HFFc6 (cell line): ENCODE measurements around the gene MYG1. TPM values are rescaled to one million over a fixed set of nuclear protein-coding genes. Genes with fewer than 3 reads are reported as not detected.
A peak's percentile ranks its signal among the peaks of the same experiment; 100 is the strongest.

Experiments used
- DNase-seq: peaks from one replicate; pipeline ENCODE4 v3.0.0-alpha.2; 2018
- H3K27ac Mint-ChIP-seq: 2 replicates; pipeline ENCODE4 v1.8.0; 2020; ENCODE audit warnings: mild to moderate bottlenecking, mixed read lengths
- H3K27me3 Mint-ChIP-seq: 2 replicates; pipeline ENCODE4 v1.8.0; 2021; ENCODE audit warnings: mild to moderate bottlenecking, moderate library complexity, mixed read lengths; ENCODE audit not compliant: insufficient read depth
- H3K36me3 Mint-ChIP-seq: 2 replicates; pipeline ENCODE4 v1.8.0; 2021; ENCODE audit warnings: low read depth, mixed read lengths
- H3K4me1 Mint-ChIP-seq: 2 replicates; pipeline ENCODE4 v1.8.0; 2020; ENCODE audit warnings: low read depth, mixed read lengths
- H3K4me3 Mint-ChIP-seq: 2 replicates; pipeline ENCODE4 v1.8.0; 2020; ENCODE audit warnings: mild to moderate bottlenecking, moderate library complexity, mixed read lengths
- H3K9me3 Mint-ChIP-seq: 2 replicates; pipeline ENCODE4 v1.8.0; 2020; ENCODE audit warnings: mild to moderate bottlenecking, mixed read lengths
- total RNA-seq, 6 experiments: library from RNA; stranded (reverse); fragmentation: NEBNext Ultra II Directional; extraction: Animal tissue kit (Norgen Biotek cat#: 25700); gene quantifications; 2 replicates in 1 of 6; 3 replicates in 5 of 6; pipeline ENCODE4 v1.2.3, GENCODE V29; 2021
- TF ChIP-seq, protein P1 (sequence below): fragments of 200-600 bp; sonication (generic); IDR thresholded peaks from 2 replicates; pipeline ENCODE4 v1.5.0; 2021; ENCODE audit warnings: antibody characterized with exemption, mild to moderate bottlenecking

MYG1 gene
- total RNA-seq, 6 experiments from 2014 or later: 59.8 to 76.0 (median 68.3) TPM

DNA sequence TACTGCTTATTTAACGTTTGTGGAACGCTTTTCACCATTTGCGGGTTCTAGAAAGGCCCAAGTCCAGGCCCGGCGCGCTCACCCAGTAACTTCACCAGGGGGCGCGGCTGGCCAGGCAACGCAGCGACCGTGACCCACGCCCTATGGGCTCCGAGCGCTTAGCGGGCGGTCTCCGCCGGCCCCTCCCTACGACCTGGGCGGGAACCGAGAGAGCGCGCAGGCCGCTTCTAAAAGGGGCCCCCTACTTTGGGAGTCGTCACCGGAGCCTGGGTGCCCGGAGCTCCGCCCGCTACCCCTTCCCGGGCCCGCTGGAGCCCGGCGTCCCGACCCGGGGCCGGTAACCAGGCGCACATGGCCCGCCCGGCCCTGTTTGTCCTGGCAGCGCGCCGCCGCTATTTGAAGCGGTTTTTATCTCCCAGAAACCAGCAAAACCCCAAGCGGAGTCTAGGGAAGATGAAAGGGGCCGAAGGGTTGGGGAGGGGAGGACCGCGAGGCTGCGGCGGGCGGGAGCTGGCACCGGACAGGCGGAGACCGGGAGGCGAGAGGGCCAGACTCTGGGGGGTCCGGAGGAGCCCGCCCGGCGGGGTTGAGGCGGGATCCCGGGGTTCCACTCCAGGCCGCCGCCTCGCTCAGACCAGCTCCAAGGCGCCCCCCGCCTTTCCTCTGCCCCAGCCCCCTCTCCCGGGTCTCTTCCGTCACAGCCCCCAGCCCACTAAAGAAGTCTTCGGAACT, 25.4 kb downstream of the MYG1 start:
- H3K27me3 Mint-ChIP-seq: peaks cover 12% of the 10 kb centered on the region
- peak overlapping the region; percentile 89 for H3K4me3 Mint-ChIP-seq
- H3K27ac Mint-ChIP-seq: peak overlapping the region; percentile 97

GRCh38 chr12:53325511-53326061, 26.1 kb downstream of the MYG1 start:
- H3K9me3 Mint-ChIP-seq: no peaks in the 10 kb centered on the region
- H3K27ac Mint-ChIP-seq: no peak overlapping the region
- H3K36me3 Mint-ChIP-seq: no peaks in the 10 kb centered on the region
- peak overlapping the region; percentile 89 for H3K4me3 Mint-ChIP-seq
- TF ChIP-seq, protein P1, sequence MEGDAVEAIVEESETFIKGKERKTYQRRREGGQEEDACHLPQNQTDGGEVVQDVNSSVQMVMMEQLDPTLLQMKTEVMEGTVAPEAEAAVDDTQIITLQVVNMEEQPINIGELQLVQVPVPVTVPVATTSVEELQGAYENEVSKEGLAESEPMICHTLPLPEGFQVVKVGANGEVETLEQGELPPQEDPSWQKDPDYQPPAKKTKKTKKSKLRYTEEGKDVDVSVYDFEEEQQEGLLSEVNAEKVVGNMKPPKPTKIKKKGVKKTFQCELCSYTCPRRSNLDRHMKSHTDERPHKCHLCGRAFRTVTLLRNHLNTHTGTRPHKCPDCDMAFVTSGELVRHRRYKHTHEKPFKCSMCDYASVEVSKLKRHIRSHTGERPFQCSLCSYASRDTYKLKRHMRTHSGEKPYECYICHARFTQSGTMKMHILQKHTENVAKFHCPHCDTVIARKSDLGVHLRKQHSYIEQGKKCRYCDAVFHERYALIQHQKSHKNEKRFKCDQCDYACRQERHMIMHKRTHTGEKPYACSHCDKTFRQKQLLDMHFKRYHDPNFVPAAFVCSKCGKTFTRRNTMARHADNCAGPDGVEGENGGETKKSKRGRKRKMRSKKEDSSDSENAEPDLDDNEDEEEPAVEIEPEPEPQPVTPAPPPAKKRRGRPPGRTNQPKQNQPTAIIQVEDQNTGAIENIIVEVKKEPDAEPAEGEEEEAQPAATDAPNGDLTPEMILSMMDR: no peak; the same call in 1 of the 2 replicates
- peaks cover 34% of the 10 kb centered on the region for H3K4me1 Mint-ChIP-seq
- H3K27me3 Mint-ChIP-seq: peaks cover 12% of the 10 kb centered on the region
- DNase-seq: no peak

More for the DNA sequence above, 25.4 kb downstream of the MYG1 start:
- TF ChIP-seq, protein P1: peak; percentile 88
- Mint-ChIP-seq H3K9me3 (no peaks in the 10 kb centered on the region), H3K36me3 (no peaks in the 10 kb centered on the region), H3K4me1 (peaks cover 40% of the 10 kb centered on the region)
- DNase-seq: peak; percentile 85

DNA sequence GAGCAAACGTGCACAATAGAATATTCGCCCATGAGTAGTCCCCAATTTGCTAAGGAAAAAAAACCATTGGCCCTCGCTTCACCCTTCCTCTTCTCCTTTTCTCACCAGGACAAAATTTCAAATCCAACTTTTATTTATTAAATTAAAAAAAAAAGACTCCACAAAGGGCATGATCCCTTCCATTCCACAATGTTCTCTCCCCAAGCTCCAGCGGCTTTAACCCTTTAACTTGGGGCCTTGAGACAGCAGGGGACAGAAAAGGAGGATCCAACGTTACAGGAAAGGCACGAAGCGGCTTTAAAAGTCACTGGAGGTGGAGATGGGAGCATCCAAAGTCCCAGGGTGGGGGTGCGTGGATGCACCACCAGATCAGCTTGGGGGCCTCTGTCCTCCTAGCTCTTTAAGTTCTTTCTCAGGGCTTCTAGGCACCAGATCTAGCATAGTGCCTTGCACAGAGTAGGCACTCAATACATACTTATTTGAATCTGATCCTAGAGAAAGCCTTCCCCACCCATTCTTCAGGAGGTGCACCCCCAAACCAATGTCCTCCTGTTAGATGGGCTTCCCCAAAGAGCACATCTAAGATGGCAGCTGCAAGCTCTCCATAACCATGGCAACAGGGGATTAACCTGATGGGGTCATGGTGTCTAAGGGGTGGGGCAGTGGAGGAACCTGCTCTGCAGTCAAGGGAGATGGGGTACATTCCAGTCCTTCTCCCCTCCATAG, 27.1 kb downstream of the MYG1 start:
- Mint-ChIP-seq H3K9me3 (no peaks in the 10 kb centered on the region), H3K4me1 (peaks cover 23% of the 10 kb centered on the region), H3K27me3 (peaks cover 10% of the 10 kb centered on the region), H3K36me3 (no peaks in the 10 kb centered on the region), H3K27ac (no peak overlapping the region), H3K4me3 (peak overlapping the region; percentile 71)
- TF ChIP-seq, protein P1: no peak
- no peak for DNase-seq

- Mint-ChIP-seq H3K36me3 (no peaks in the 10 kb centered on the region), H3K9me3 (no peaks in the 10 kb centered on the region), H3K27me3 (peaks cover 13% of the 10 kb centered on the region), H3K27ac (no peak overlapping the region), H3K4me3 (no peak overlapping the region), H3K4me1 (peaks cover 20% of the 10 kb centered on the region)
- no peak for DNase-seq
- TF ChIP-seq, protein P1: peak; percentile 79
Observed at GRCh38 chr12:53327435-53328042, 28.0 kb downstream of the MYG1 start.

- TF ChIP-seq, protein P1: no peak
- no peaks in the 10 kb centered on the region for H3K9me3 Mint-ChIP-seq
- no peaks in the 10 kb centered on the region for H3K36me3 Mint-ChIP-seq
- H3K4me1 Mint-ChIP-seq: peaks cover 20% of the 10 kb centered on the region
- H3K27me3 Mint-ChIP-seq: peaks cover 13% of the 10 kb centered on the region
- DNase-seq: no peak
- H3K27ac Mint-ChIP-seq: no peak overlapping the region
- H3K4me3 Mint-ChIP-seq: no peak overlapping the region
Observed at GRCh38 chr12:53328043-53328435, 28.5 kb downstream of the MYG1 start.
